ENCODE results near the gene PCNX4. TPM values are rescaled to one million over a fixed set of nuclear protein-coding genes. Genes with fewer than 3 reads are reported as not detected.

PCNX4 gene
- total and polyA plus RNA-seq, 4 donors = 14.3 to 104 (median 34.3) TPM

- no peak overlapping the region for H3K9ac ChIP-seq (ENCODE audit: insufficient read depth in 1 of 2, low read length in 2 of 2)
- no peaks in the 10 kb centered on the region for H3K36me3 ChIP-seq (ENCODE audit: control insufficient read depth in 4 of 4, insufficient read depth in 4 of 4, low read length in 4 of 4)
Observed at GRCh38 chr14:60079723-60080122, 12.0 kb upstream of the PCNX4 start.

GRCh38 chr14:60085085-60085484 lies 6.6 kb upstream of the PCNX4 start:
- ATAC-seq (ENCODE audit: insufficient read depth, low FRiP score) = no peak
- peaks cover 0 to 11% (median 0%) of the 10 kb centered on the region in 5 donors for H3K4me1 ChIP-seq (ENCODE audit: control insufficient read depth in 5 of 5, insufficient read depth in 5 of 5, low read length in 5 of 5)
- no peak for TF ChIP-seq CTCF (IDR thresholded peaks at IDR 0.05; ENCODE audit: control extremely low read depth, extremely low read depth)
- peak in 1 of 3 donors; percentile 26 for DNase-seq
- no peaks in the 10 kb centered on the region for H3K9me3 ChIP-seq (ENCODE audit: control insufficient read depth in 4 of 4, insufficient read depth in 3 of 4, low read length in 3 of 4)
- no peaks in the 10 kb centered on the region for H3K36me3 ChIP-seq (ENCODE audit: control insufficient read depth in 4 of 4, insufficient read depth in 4 of 4, low read length in 4 of 4)
- no peak overlapping the region for H3K4me3 ChIP-seq
- H3K9ac ChIP-seq (ENCODE audit: insufficient read depth in 1 of 2, low read length in 2 of 2) = no peak overlapping the region
- no peaks in the 10 kb centered on the region for H3K27me3 ChIP-seq (ENCODE audit: control insufficient read depth in 3 of 3, insufficient read depth in 3 of 3, low read length in 2 of 3)
- no peak overlapping the region for H3K27ac ChIP-seq (ENCODE audit: low read depth in 1 of 2, low read length in 1 of 2)

More at GRCh38 chr14:60079723-60080122, 12.0 kb upstream of the PCNX4 start:
- Histone ChIP-seq H3K4me1 (ENCODE audit: control insufficient read depth in 5 of 5, insufficient read depth in 5 of 5, low read length in 5 of 5) (no peaks in the 10 kb centered on the region), H3K27ac (ENCODE audit: low read depth in 1 of 2, low read length in 1 of 2) (no peak overlapping the region), H3K4me3 (no peak overlapping the region), H3K27me3 (ENCODE audit: control insufficient read depth in 3 of 3, insufficient read depth in 3 of 3, low read length in 2 of 3) (no peaks in the 10 kb centered on the region), H3K9me3 (ENCODE audit: control insufficient read depth in 4 of 4, insufficient read depth in 3 of 4, low read length in 3 of 4) (no peaks in the 10 kb centered on the region)
- no peak for DNase-seq
- TF ChIP-seq CTCF (IDR thresholded peaks at IDR 0.05; ENCODE audit: control extremely low read depth, extremely low read depth) = no peak
- ATAC-seq (ENCODE audit: insufficient read depth, low FRiP score) = no peak

GRCh38 chr14:60085693-60086092 lies 6.0 kb upstream of the PCNX4 start:
- WGBS, 2 donors = 94 to 95% methylated on average over 3 of the region's 3 CpGs
- Histone ChIP-seq H3K9me3 (ENCODE audit: control insufficient read depth in 4 of 4, insufficient read depth in 3 of 4, low read length in 3 of 4) (no peaks in the 10 kb centered on the region), H3K4me1 (ENCODE audit: control insufficient read depth in 5 of 5, insufficient read depth in 5 of 5, low read length in 5 of 5) (peaks cover 0 to 16% (median 0%) of the 10 kb centered on the region in 5 donors), H3K36me3 (ENCODE audit: control insufficient read depth in 4 of 4, insufficient read depth in 4 of 4, low read length in 4 of 4) (no peaks in the 10 kb centered on the region), H3K27ac (ENCODE audit: low read depth in 1 of 2, low read length in 1 of 2) (no peak overlapping the region), H3K9ac (ENCODE audit: insufficient read depth in 1 of 2, low read length in 2 of 2) (no peak overlapping the region), H3K4me3 (no peak overlapping the region), H3K27me3 (ENCODE audit: control insufficient read depth in 3 of 3, insufficient read depth in 3 of 3, low read length in 2 of 3) (no peaks in the 10 kb centered on the region)
- no peak for TF ChIP-seq CTCF (IDR thresholded peaks at IDR 0.05; ENCODE audit: control extremely low read depth, extremely low read depth)
- no peak for DNase-seq
- no peak for ATAC-seq (ENCODE audit: insufficient read depth, low FRiP score)

- Histone ChIP-seq H3K27ac (ENCODE audit: low read depth in 1 of 2, low read length in 1 of 2) (no peak overlapping the region), H3K9me3 (ENCODE audit: control insufficient read depth in 4 of 4, insufficient read depth in 3 of 4, low read length in 3 of 4) (no peaks in the 10 kb centered on the region), H3K4me3 (no peak overlapping the region), H3K27me3 (ENCODE audit: control insufficient read depth in 3 of 3, insufficient read depth in 3 of 3, low read length in 2 of 3) (no peaks in the 10 kb centered on the region), H3K4me1 (ENCODE audit: control insufficient read depth in 5 of 5, insufficient read depth in 5 of 5, low read length in 5 of 5) (peaks cover 0 to 16% (median 0%) of the 10 kb centered on the region in 5 donors), H3K9ac (ENCODE audit: insufficient read depth in 1 of 2, low read length in 2 of 2) (no peak overlapping the region), H3K36me3 (ENCODE audit: control insufficient read depth in 4 of 4, insufficient read depth in 4 of 4, low read length in 4 of 4) (no peaks in the 10 kb centered on the region)
- no peak for TF ChIP-seq CTCF (IDR thresholded peaks at IDR 0.05; ENCODE audit: control extremely low read depth, extremely low read depth)
- DNase-seq = peak in 1 of 3 donors; percentile 8
- 85 to 88% methylated on average over 3 of the region's 3 CpGs for WGBS, 2 donors
- ATAC-seq (ENCODE audit: insufficient read depth, low FRiP score) = no peak
Observed at GRCh38 chr14:60087668-60088067, 4.1 kb upstream of the PCNX4 start.

Data from lung (tissue), 12 donors.